ENCODE data around the gene ZNF33A.
"Not testable (repeated sequence)": the region's sequence is repeated elsewhere in the genome, so short reads cannot be mapped to it uniquely, and the experiment has no call there.

Gene ZNF33A

GRCh38 chr10:38045129-38045528, 34.7 kb downstream of the ZNF33A start:
- DNase-seq (ENCODE audit: low read depth): no peak

GRCh38 chr10:38047666-38048065, 37.2 kb downstream of the ZNF33A start:
- no peak for DNase-seq (ENCODE audit: low read depth)

- no peak for DNase-seq (ENCODE audit: low read depth)
These were observed 39.7 kb downstream of the ZNF33A start for GRCh38 chr10:38050212-38050611.

GRCh38 chr10:38054361-38054797, 43.9 kb downstream of the ZNF33A start:
- DNase-seq (ENCODE audit: low read depth): no peak

GRCh38 chr10:38055274-38055894, 44.9 kb downstream of the ZNF33A start:
- not testable (repeated sequence) for DNase-seq (ENCODE audit: low read depth)

- DNase-seq (ENCODE audit: low read depth): not testable (repeated sequence)
These were observed 59.2 kb downstream of the ZNF33A start for GRCh38 chr10:38069663-38070062.

GRCh38 chr10:38070501-38070900, 60.0 kb downstream of the ZNF33A start:
- DNase-seq (ENCODE audit: low read depth): no peak

GRCh38 chr10:38072552-38072951, 62.1 kb downstream of the ZNF33A start:
- DNase-seq (ENCODE audit: low read depth): no peak

- DNase-seq (ENCODE audit: low read depth): no peak
These were observed 66.2 kb downstream of the ZNF33A start for GRCh38 chr10:38076687-38077086.

- not testable (repeated sequence) for DNase-seq (ENCODE audit: low read depth)
These were observed 82.8 kb downstream of the ZNF33A start for GRCh38 chr10:38093318-38093717.

GRCh38 chr10:38093816-38094157, 83.3 kb downstream of the ZNF33A start:
- peak; percentile 1 for DNase-seq (ENCODE audit: low read depth)

GRCh38 chr10:38094158-38094926, 83.9 kb downstream of the ZNF33A start, which contains the start of gene ZNF37A:
Gene ZNF37A (plus strand): TSS chr10:38094337. CDS start chr10:38096618, 2,281 bp downstream.
- DNase-seq (ENCODE audit: low read depth): peak; percentile 87

GRCh38 chr10:38094927-38095574, 84.6 kb downstream of the ZNF33A start:
- no peak for DNase-seq (ENCODE audit: low read depth)

GRCh38 chr10:38102880-38103279, 92.4 kb downstream of the ZNF33A start:
- DNase-seq (ENCODE audit: low read depth): no peak

GRCh38 chr10:38103756-38104155, 93.3 kb downstream of the ZNF33A start:
- no peak for DNase-seq (ENCODE audit: low read depth)

- DNase-seq (ENCODE audit: low read depth): no peak
These were observed 101.7 kb downstream of the ZNF33A start for GRCh38 chr10:38112159-38112558.

Measured in activated T-cell treated with anti-CD3 and anti-CD28 coated beads for 24 hours (primary cell).